H9 (cell line): ENCODE data around the gene NET1. TPM values are rescaled to one million over a fixed set of nuclear protein-coding genes. Genes with fewer than 3 reads are reported as not detected.

Source experiments
- DNase-seq: peaks from one replicate; pipeline ENCODE4 v3.0.0-alpha.2; 2017
- H2AFZ ChIP-seq: one replicate; pipeline ENCODE4 v1.6.1; 2013; ENCODE audit warnings: mild to moderate bottlenecking, low read length, control low read depth, moderate library complexity
- H2AK5ac ChIP-seq: 2 replicates; pipeline ENCODE4 v1.6.1; 2013; ENCODE audit warnings: low read length, control low read depth, mixed read lengths; ENCODE audit not compliant: insufficient read length
- H2BK120ac ChIP-seq: one replicate; pipeline ENCODE4 v1.6.1; 2013; ENCODE audit warnings: low read depth, mild to moderate bottlenecking, low read length, control low read depth, inconsistent platforms; ENCODE audit not compliant: poor library complexity, severe bottlenecking
- H2BK12ac ChIP-seq: 2 replicates; pipeline ENCODE4 v1.6.1; 2013; ENCODE audit warnings: low read length, control low read depth, mixed read lengths, low read depth; ENCODE audit not compliant: insufficient read length
- H2BK15ac ChIP-seq: 2 replicates; pipeline ENCODE4 v1.6.1; 2013; ENCODE audit warnings: low read depth, low read length, control low read depth
- H2BK20ac ChIP-seq: one replicate; pipeline ENCODE4 v1.6.1; 2013; ENCODE audit warnings: low read depth, mild to moderate bottlenecking, low read length, control low read depth, inconsistent platforms; ENCODE audit not compliant: poor library complexity, severe bottlenecking
- H2BK5ac ChIP-seq: 2 replicates; pipeline ENCODE4 v1.6.1; 2013; ENCODE audit warnings: low read length, control low read depth, mixed read lengths; ENCODE audit not compliant: insufficient read length
- H3K14ac ChIP-seq: 2 replicates; pipeline ENCODE4 v1.6.1; 2013; ENCODE audit warnings: low read length, control low read depth; ENCODE audit not compliant: insufficient read depth
- H3K18ac ChIP-seq: 2 replicates; pipeline ENCODE4 v1.6.1; 2013; ENCODE audit warnings: low read depth, mild to moderate bottlenecking, mixed read lengths, low read length, control low read depth; ENCODE audit not compliant: insufficient read length
- H3K23ac ChIP-seq: 2 replicates; pipeline ENCODE4 v1.6.1; 2013; ENCODE audit warnings: low read length, control low read depth, mixed read lengths, low read depth; ENCODE audit not compliant: insufficient read length
- H3K23me2 ChIP-seq: 2 replicates; pipeline ENCODE4 v1.6.1; 2013; ENCODE audit warnings: low read depth, mild to moderate bottlenecking, mixed read lengths, low read length, control low read depth; ENCODE audit not compliant: insufficient read length, poor library complexity, severe bottlenecking
- H3K27ac ChIP-seq: 2 replicates; pipeline ENCODE4 v1.5.1; 2013; ENCODE audit warnings: low read length, control low read depth, mixed read lengths, low read depth; ENCODE audit not compliant: insufficient read length
- H3K27me3 ChIP-seq: 2 replicates; pipeline ENCODE4 v1.6.1; 2013; ENCODE audit warnings: low read length, control low read depth, inconsistent platforms; ENCODE audit not compliant: insufficient read depth
- H3K4ac ChIP-seq: 2 replicates; pipeline ENCODE4 v1.6.1; 2013; ENCODE audit warnings: low read depth, mild to moderate bottlenecking, control low read depth, inconsistent platforms, low read length, moderate library complexity
- H3K4me1 ChIP-seq: 2 replicates; pipeline ENCODE4 v1.6.1; 2013; ENCODE audit warnings: low read length, control low read depth, inconsistent platforms; ENCODE audit not compliant: insufficient read depth
- H3K4me2 ChIP-seq: 2 replicates; pipeline ENCODE4 v1.6.1; 2013; ENCODE audit warnings: low read length, control low read depth, mixed read lengths; ENCODE audit not compliant: insufficient read length, insufficient read depth
- H3K56ac ChIP-seq: 2 replicates; pipeline ENCODE4 v1.6.1; 2013; ENCODE audit warnings: low read depth, mild to moderate bottlenecking, mixed read lengths, low read length, control low read depth; ENCODE audit not compliant: insufficient read length
- H3K79me1 ChIP-seq: 2 replicates; pipeline ENCODE4 v1.6.1; 2013; ENCODE audit warnings: low read depth, mild to moderate bottlenecking, moderate library complexity, low read length, control low read depth, inconsistent platforms; ENCODE audit not compliant: insufficient read depth, poor library complexity, severe bottlenecking
- H3K79me2 ChIP-seq: 2 replicates; pipeline ENCODE4 v1.6.1; 2013; ENCODE audit warnings: low read length, control low read depth, inconsistent platforms; ENCODE audit not compliant: insufficient read depth
- H3K9ac ChIP-seq: 2 replicates; pipeline ENCODE4 v1.6.1; 2013; ENCODE audit warnings: low read length, control low read depth, mixed read lengths; ENCODE audit not compliant: insufficient read length; ENCODE audit errors: extremely low read depth
- H3K9me3 ChIP-seq: one replicate; pipeline ENCODE4 v1.6.1; 2013; ENCODE audit warnings: low read depth, low read length, inconsistent platforms; ENCODE audit not compliant: control insufficient read depth
- H3T11ph ChIP-seq: one replicate; pipeline ENCODE4 v1.6.1; 2013; ENCODE audit warnings: mild to moderate bottlenecking, low read length, control low read depth, inconsistent platforms
- H4K20me1 ChIP-seq: one replicate; pipeline ENCODE4 v1.6.1; 2013; ENCODE audit not compliant: control insufficient read depth, insufficient read length, insufficient read depth
- H4K5ac ChIP-seq: 2 replicates; pipeline ENCODE4 v1.6.1; 2013; ENCODE audit warnings: low read depth, mild to moderate bottlenecking, mixed read lengths, low read length, control low read depth; ENCODE audit not compliant: insufficient read length
- H4K8ac ChIP-seq: replicated peaks from 2 replicates; pipeline ENCODE4 v1.6.1; 2013; ENCODE audit warnings: low read length, control low read depth, mixed read lengths, low read depth; ENCODE audit not compliant: insufficient read length
- H4K91ac ChIP-seq: 2 replicates; pipeline ENCODE4 v1.6.1; 2013; ENCODE audit warnings: low read depth, mild to moderate bottlenecking, moderate library complexity, mixed read lengths, low read length, control low read depth; ENCODE audit not compliant: insufficient read length
- H3K27ac Mint-ChIP-seq, 3 experiments: 2 replicates in 2 of 3; 3 replicates in 1 of 3; pipeline ENCODE4 v1.8.0; 2020 to 2021; ENCODE audit warnings: mixed read lengths in 3 of 3, mild to moderate bottlenecking in 1 of 3, moderate library complexity in 1 of 3
- H3K27me3 Mint-ChIP-seq: 2 replicates; pipeline ENCODE4 v1.8.0; 2021; ENCODE audit warnings: low read depth, mild to moderate bottlenecking, moderate library complexity, mixed read lengths
- H3K36me3 Mint-ChIP-seq, 3 experiments: 2 replicates in 2 of 3; 3 replicates in 1 of 3; pipeline ENCODE4 v1.8.0; 2020 to 2021; ENCODE audit warnings: low read depth in 3 of 3, mixed read lengths in 3 of 3; ENCODE audit not compliant: insufficient read depth in 1 of 3
- H3K4me1 Mint-ChIP-seq, 2 experiments: 2 replicates each; pipeline ENCODE4 v1.8.0; 2020; ENCODE audit warnings: mixed read lengths in 2 of 2
- H3K4me3 Mint-ChIP-seq, 2 experiments: 2 replicates in 1 of 2; 3 replicates in 1 of 2; pipeline ENCODE4 v1.8.0; 2020 to 2021; ENCODE audit warnings: mild to moderate bottlenecking in 2 of 2, mixed read lengths in 2 of 2, moderate library complexity in 1 of 2
- H3K9me3 Mint-ChIP-seq, 2 experiments: 2 replicates in 1 of 2; 3 replicates in 1 of 2; pipeline ENCODE4 v1.8.0; 2020; ENCODE audit warnings: mild to moderate bottlenecking in 2 of 2, mixed read lengths in 2 of 2, moderate library complexity in 1 of 2
- WGBS: extraction: QIAGEN DNeasy Blood & Tissue Kit; methylation state at CpG from one replicate; pipeline ENCODE4 v1.1.7; 2013; ENCODE audit warnings: missing lambda C conversion rate, low lambda C conversion rate, mixed read lengths; ENCODE audit not compliant: insufficient read length; ENCODE audit errors: extremely low coverage; 5-methylcytosine and 5-hydroxymethylcytosine counted together
- total RNA-seq: library from RNA; stranded (reverse); gene quantifications from 2 replicates; pipeline ENCODE4 v1.2.1, GENCODE V29; 2021
- TF ChIP-seq, protein P1 (sequence below): fragments of 200-600 bp; sonication (generic); conservative IDR thresholded peaks from 3 replicates; pipeline ENCODE4 v1.8.0; 2021; ENCODE audit warnings: antibody characterized with exemption, mild to moderate bottlenecking

Gene NET1
- total RNA-seq, 1 experiment from 2014 or later, result 50.6 TPM

DNA sequence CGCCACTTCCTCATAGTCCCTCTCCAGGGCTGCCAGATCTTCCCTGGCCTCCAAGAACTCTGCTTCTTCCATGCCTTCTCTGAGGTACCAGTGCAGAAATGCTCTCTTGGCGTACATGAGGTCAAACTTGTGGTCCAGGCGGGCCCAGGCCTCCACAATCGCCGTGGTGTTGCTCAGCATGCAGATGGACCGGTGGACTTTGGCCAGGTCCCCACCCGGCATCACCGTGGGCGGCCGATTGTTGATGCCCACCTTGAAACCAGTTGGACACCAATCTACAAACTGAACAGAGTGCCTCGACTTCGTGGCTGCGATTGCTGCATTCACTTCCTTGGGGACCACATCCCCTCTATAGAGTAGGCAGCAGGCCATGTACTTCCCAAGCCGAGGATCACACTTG lies 18.8 kb upstream of the NET1 start:
- no CpG with 5 or more reads among the region's 14 CpGs for WGBS

More for the DNA sequence above, 18.8 kb upstream of the NET1 start:
- no peaks in the 10 kb centered on the region for H3K4me1 ChIP-seq
- no peak overlapping the region for H2BK120ac ChIP-seq
- no peak overlapping the region for H4K8ac ChIP-seq
- H2AFZ ChIP-seq, result no peak overlapping the region
- H3K4ac ChIP-seq, result no peak overlapping the region
- no peaks in the 10 kb centered on the region for H3K23me2 ChIP-seq
- H3K79me2 ChIP-seq, result no peaks in the 10 kb centered on the region
- H4K20me1 ChIP-seq, result no peaks in the 10 kb centered on the region
- H3T11ph ChIP-seq, result no peak overlapping the region
- no peak overlapping the region for H2BK15ac ChIP-seq
- Mint-ChIP-seq H3K27me3 (no peaks in the 10 kb centered on the region), H3K4me1 (peaks cover 4% of the 10 kb centered on the region in 2 experiments; a peak in 3 of 4 replicates), H3K4me3 (no peak overlapping the region), H3K27ac (no peak overlapping the region), H3K9me3 (peaks cover 48 to 50% of the 10 kb centered on the region in 2 experiments), H3K36me3 (peaks cover 8 to 32% (median 27%) of the 10 kb centered on the region in 3 experiments)
- no peak overlapping the region for H3K56ac ChIP-seq
- H4K5ac ChIP-seq, result no peak overlapping the region
- H3K27ac ChIP-seq, result no peak overlapping the region
- no peak overlapping the region for H2BK12ac ChIP-seq
- H2BK20ac ChIP-seq, result no peak overlapping the region
- H3K14ac ChIP-seq, result no peak overlapping the region; the same call in 1 of the 2 replicates
- no peak overlapping the region for H2BK5ac ChIP-seq
- H3K79me1 ChIP-seq, result no peaks in the 10 kb centered on the region
- H3K4me2 ChIP-seq, result no peak overlapping the region
- H3K27me3 ChIP-seq, result no peaks in the 10 kb centered on the region
- TF ChIP-seq, protein P1, sequence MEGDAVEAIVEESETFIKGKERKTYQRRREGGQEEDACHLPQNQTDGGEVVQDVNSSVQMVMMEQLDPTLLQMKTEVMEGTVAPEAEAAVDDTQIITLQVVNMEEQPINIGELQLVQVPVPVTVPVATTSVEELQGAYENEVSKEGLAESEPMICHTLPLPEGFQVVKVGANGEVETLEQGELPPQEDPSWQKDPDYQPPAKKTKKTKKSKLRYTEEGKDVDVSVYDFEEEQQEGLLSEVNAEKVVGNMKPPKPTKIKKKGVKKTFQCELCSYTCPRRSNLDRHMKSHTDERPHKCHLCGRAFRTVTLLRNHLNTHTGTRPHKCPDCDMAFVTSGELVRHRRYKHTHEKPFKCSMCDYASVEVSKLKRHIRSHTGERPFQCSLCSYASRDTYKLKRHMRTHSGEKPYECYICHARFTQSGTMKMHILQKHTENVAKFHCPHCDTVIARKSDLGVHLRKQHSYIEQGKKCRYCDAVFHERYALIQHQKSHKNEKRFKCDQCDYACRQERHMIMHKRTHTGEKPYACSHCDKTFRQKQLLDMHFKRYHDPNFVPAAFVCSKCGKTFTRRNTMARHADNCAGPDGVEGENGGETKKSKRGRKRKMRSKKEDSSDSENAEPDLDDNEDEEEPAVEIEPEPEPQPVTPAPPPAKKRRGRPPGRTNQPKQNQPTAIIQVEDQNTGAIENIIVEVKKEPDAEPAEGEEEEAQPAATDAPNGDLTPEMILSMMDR, result no peak
- peaks cover 13% of the 10 kb centered on the region for H3K9me3 ChIP-seq
- H4K91ac ChIP-seq, result no peak overlapping the region
- no peak overlapping the region for H3K18ac ChIP-seq
- no peak for DNase-seq
- H2AK5ac ChIP-seq, result no peak overlapping the region
- no peak overlapping the region for H3K9ac ChIP-seq
- H3K23ac ChIP-seq, result no peak overlapping the region
